Kidney (tissue), 14 donors: ENCODE results near the gene TNFRSF18. TPM values are rescaled to one million over a fixed set of nuclear protein-coding genes. Genes with fewer than 3 reads are reported as not detected.
A peak's percentile ranks its signal among the peaks of the same experiment; 100 is the strongest.

Experiments used
- DNase-seq, 5 donors: peaks; one replicate each; pipeline ENCODE4 v3.0.0-alpha.2; 2013 to 2020
- FAIRE-seq: peaks from 2 replicates; lab custom pipeline; 2012; peaks lifted over from hg19 to GRCh38; lab: Jason Lieb, UNC
- H3K27ac ChIP-seq, 2 donors: one replicate each; pipeline ENCODE4 v1.7.0; 2013; ENCODE audit warnings: low read depth in 2 of 2, low read length in 2 of 2, inconsistent platforms in 1 of 2
- H3K27me3 ChIP-seq: one replicate; pipeline ENCODE4 v1.7.1; 2013; ENCODE audit warnings: low read length, inconsistent platforms; ENCODE audit not compliant: control insufficient read depth, insufficient read depth
- H3K36me3 ChIP-seq, 3 donors: one replicate each; pipeline versions ENCODE4 v1.7.0 to v1.7.1; 2013; ENCODE audit warnings: low read length in 3 of 3, control low read depth in 1 of 3, inconsistent platforms in 1 of 3; ENCODE audit not compliant: insufficient read depth in 3 of 3, control insufficient read depth in 2 of 3
- H3K4me1 ChIP-seq, 3 donors: one replicate each; pipeline versions ENCODE4 v1.7.0 to v1.7.1; 2013; ENCODE audit warnings: low read length in 3 of 3, inconsistent platforms in 1 of 3, low read depth in 1 of 3; ENCODE audit not compliant: control insufficient read depth in 2 of 3, insufficient read depth in 2 of 3
- H3K4me3 ChIP-seq, 3 donors: one replicate each; pipeline versions ENCODE4 v1.7.0 to v1.8.1; 2013; ENCODE audit warnings: low read length in 3 of 3, control low read depth in 1 of 3, inconsistent platforms in 1 of 3
- H3K9ac ChIP-seq, 3 donors: one replicate each; pipeline versions ENCODE4 v1.7.0 to v1.7.1; 2013; ENCODE audit warnings: low read length in 3 of 3, control low read depth in 1 of 3, inconsistent platforms in 1 of 3
- H3K9me3 ChIP-seq, 3 donors: one replicate each; pipeline versions ENCODE4 v1.7.0 to v1.7.1; 2013; ENCODE audit warnings: low read length in 3 of 3, control low read depth in 1 of 3, inconsistent platforms in 1 of 3; ENCODE audit not compliant: control insufficient read depth in 2 of 3, insufficient read depth in 1 of 3
- CTCF ChIP-seq: IDR thresholded peaks from 3 replicates; pipeline ENCODE4 v1.5.1; 2012; ENCODE audit warnings: mild to moderate bottlenecking, moderate library complexity, borderline replicate concordance; ENCODE audit not compliant: insufficient read depth; ENCODE audit errors: extremely low read depth
- intact Hi-C: fragments of 100-400 bp; cut with DNase I; formaldehyde crosslinking; loops from one replicate; pipeline ENCODE4 v1.11.1; 2022
- polyA plus RNA-seq: library from polyadenylated mRNA; stranded (reverse); fragments of 350-450 nt; fragmentation: Illumina TruSeq; extraction: RNeasy Lipid Tissue Mini Kit (QIAGEN cat#74804); gene quantifications from one replicate; pipeline ENCODE4 v1.2.3, GENCODE V29; 2014; ENCODE audit warnings: low read depth, low replicate concordance; ENCODE audit not compliant: insufficient read depth
- total RNA-seq: library from RNA; stranded (reverse); fragmentation: NEBNext Ultra II Directional; extraction: Animal tissue kit (Norgen Biotek cat#: 25700); gene quantifications from one replicate; pipeline ENCODE4 v1.2.1, GENCODE V29; 2021
- donor health status: control.
- donor health status: control.
- donor health status: control.
- donor health status: control.
- donor health status: control.
- donor health status: DM: yes; HTN: yes; CAD: no.
- donor health status: Normal renal cell carcinoma (clear cell type).

Gene TNFRSF18
- total and polyA plus RNA-seq, 2 donors from 2014 or later = 8.1 TPM; not detected in 1

GRCh38 chr1:1205769-1206375 is 520 bp downstream of the TNFRSF18 start:
- DNase-seq (peak in 2 of 5 donors; percentile 65 to 76), FAIRE-seq (no peak)
- Histone ChIP-seq H3K9ac (no peak overlapping the region), H3K27me3 (no peaks in the 10 kb centered on the region), H3K4me3 (no peak overlapping the region), H3K36me3 (no peaks in the 10 kb centered on the region), H3K27ac (no peak overlapping the region), H3K9me3 (no peaks in the 10 kb centered on the region), H3K4me1 (peaks cover 0 to 3% (median 0%) of the 10 kb centered on the region in 3 donors)
- intact Hi-C loops = no loop called here
- TF ChIP-seq CTCF = no peak

GRCh38 chr1:1204998-1205768 is 1.2 kb downstream of the TNFRSF18 start:
- intact Hi-C loops = no loop called here
- Histone ChIP-seq H3K4me1 (peaks cover 0 to 3% (median 0%) of the 10 kb centered on the region in 3 donors), H3K4me3 (no peak overlapping the region), H3K36me3 (no peaks in the 10 kb centered on the region), H3K27ac (no peak overlapping the region), H3K9me3 (no peaks in the 10 kb centered on the region), H3K9ac (no peak overlapping the region), H3K27me3 (no peaks in the 10 kb centered on the region)
- no peak for FAIRE-seq
- DNase-seq = peak in 2 of 5 donors; percentile 46 to 69
- no peak for TF ChIP-seq CTCF

- Histone ChIP-seq H3K27ac (no peak overlapping the region), H3K4me3 (no peak overlapping the region), H3K4me1 (peaks cover 0 to 3% (median 0%) of the 10 kb centered on the region in 3 donors), H3K36me3 (no peaks in the 10 kb centered on the region), H3K9ac (no peak overlapping the region), H3K27me3 (no peaks in the 10 kb centered on the region), H3K9me3 (no peaks in the 10 kb centered on the region)
- FAIRE-seq (no peak), DNase-seq (peak in 1 of 5 donors; percentile 46)
- intact Hi-C loops = no loop called here
- no peak for TF ChIP-seq CTCF
Measured at GRCh38 chr1:1204425-1204920, 1.9 kb downstream of the TNFRSF18 start.
